ENCODE data around the gene LRRC15.

LRRC15 gene

GRCh38 chr3:194320744-194321243 lies 48.7 kb downstream of the LRRC15 start:
- no peak for DNase-seq (ENCODE audit: low read depth in 2 of 3, low spot score in 1 of 3)

GRCh38 chr3:194320100-194320499 lies 49.4 kb downstream of the LRRC15 start:
- no peak for DNase-seq (ENCODE audit: low read depth in 2 of 3, low spot score in 1 of 3)

- no peak for DNase-seq (ENCODE audit: low read depth in 2 of 3, low spot score in 1 of 3)
Observed at GRCh38 chr3:194318511-194319161, 50.9 kb downstream of the LRRC15 start.

GRCh38 chr3:194316918-194317317 lies 52.6 kb downstream of the LRRC15 start:
- DNase-seq (ENCODE audit: low read depth in 2 of 3, low spot score in 1 of 3), result no peak

- no peak for DNase-seq (ENCODE audit: low read depth in 2 of 3, low spot score in 1 of 3)
Observed at GRCh38 chr3:194315965-194316361, 53.6 kb downstream of the LRRC15 start.

GRCh38 chr3:194315088-194315964 lies 54.2 kb downstream of the LRRC15 start:
- DNase-seq (ENCODE audit: low read depth in 2 of 3, low spot score in 1 of 3), result peak; percentile 58 to 83 (median 76)

GRCh38 chr3:194314388-194315068 lies 55.0 kb downstream of the LRRC15 start:
- DNase-seq (ENCODE audit: low read depth in 2 of 3, low spot score in 1 of 3), result no peak

- DNase-seq (ENCODE audit: low read depth in 2 of 3, low spot score in 1 of 3), result no peak
Observed at GRCh38 chr3:194313560-194314387, 55.8 kb downstream of the LRRC15 start.

- DNase-seq (ENCODE audit: low read depth in 2 of 3, low spot score in 1 of 3), result no peak
Observed at GRCh38 chr3:194312743-194313281, 56.7 kb downstream of the LRRC15 start.

- no peak for DNase-seq (ENCODE audit: low read depth in 2 of 3, low spot score in 1 of 3)
Observed at GRCh38 chr3:194312186-194312742, 57.3 kb downstream of the LRRC15 start.

GRCh38 chr3:194311000-194311399 lies 58.5 kb downstream of the LRRC15 start:
- no peak for DNase-seq (ENCODE audit: low read depth in 2 of 3, low spot score in 1 of 3)

GRCh38 chr3:194310060-194310835 lies 59.3 kb downstream of the LRRC15 start:
- DNase-seq (ENCODE audit: low read depth in 2 of 3, low spot score in 1 of 3), result no peak

GRCh38 chr3:194308601-194309449 lies 60.7 kb downstream of the LRRC15 start:
- DNase-seq (ENCODE audit: low read depth in 2 of 3, low spot score in 1 of 3), result no peak

- no peak for DNase-seq (ENCODE audit: low read depth in 2 of 3, low spot score in 1 of 3)
Observed at GRCh38 chr3:194307849-194308248, 61.7 kb downstream of the LRRC15 start.

GRCh38 chr3:194306771-194307640 lies 62.5 kb downstream of the LRRC15 start:
- no peak for DNase-seq (ENCODE audit: low read depth in 2 of 3, low spot score in 1 of 3)

- DNase-seq (ENCODE audit: low read depth in 2 of 3, low spot score in 1 of 3), result no peak
Observed at GRCh38 chr3:194306109-194306686, 63.3 kb downstream of the LRRC15 start.

All from stimulated activated CD4-positive, alpha-beta T cell treated with anti-CD3 and anti-CD28 coated beads, Interleukin-12 subunit alpha, Interleukin-12 subunit beta, amount 100 ng/mL, for 48 hours (primary cell).